Fibroblast of lung (primary cell): ENCODE data around the gene ANO4. TPM values are rescaled to one million over a fixed set of nuclear protein-coding genes. Genes with fewer than 3 reads are reported as not detected.

Experiments used
- DNase-seq, 2 donors: peaks; one replicate each; pipeline versions ENCODE4 v3.0.0 to v3.0.0-alpha.2; 2010; ENCODE audit warnings: low read depth in 2 of 2
- H2AFZ ChIP-seq: 2 replicates; pipeline ENCODE4 v1.5.1; 2012; ENCODE audit warnings: low read length, control low read depth, inconsistent platforms
- H3K27ac ChIP-seq: 2 replicates; pipeline ENCODE4 v1.5.1; 2011; ENCODE audit warnings: low read length, control low read depth; ENCODE audit not compliant: insufficient read depth
- H3K27me3 ChIP-seq: 2 replicates; pipeline ENCODE4 v1.5.1; 2011; ENCODE audit warnings: mild to moderate bottlenecking, low read length; ENCODE audit not compliant: control insufficient read depth, insufficient read depth
- H3K36me3 ChIP-seq: 2 replicates; pipeline ENCODE4 v1.5.1; 2011; ENCODE audit warnings: low read length; ENCODE audit not compliant: control insufficient read depth, insufficient read depth
- H3K4me1 ChIP-seq: 2 replicates; pipeline ENCODE4 v1.5.1; 2011; ENCODE audit warnings: low read length; ENCODE audit not compliant: control insufficient read depth, insufficient read depth; ENCODE audit errors: extremely low read depth
- H3K4me2 ChIP-seq: 2 replicates; pipeline ENCODE4 v1.5.1; 2011; ENCODE audit warnings: low read length, control low read depth; ENCODE audit not compliant: insufficient read depth; ENCODE audit errors: extremely low read depth
- H3K4me3 ChIP-seq, 4 experiments: fragments of 200-600 bp in 1 of 4; sonication (generic) in 1 of 4; replicated peaks in 1 of 4; 2 replicates each; pipeline ENCODE4 v1.5.1; 2011 to 2016; ENCODE audit warnings: low read length in 4 of 4, low read depth in 3 of 4, mild to moderate bottlenecking in 3 of 4, control low read depth in 2 of 4, inconsistent platforms in 1 of 4, mixed read lengths in 1 of 4; ENCODE audit not compliant: insufficient read depth in 1 of 4; ENCODE audit errors: control extremely low read depth in 1 of 4
- H3K79me2 ChIP-seq: 2 replicates; pipeline ENCODE4 v1.5.1; 2012; ENCODE audit warnings: mild to moderate bottlenecking, low read length, inconsistent platforms; ENCODE audit not compliant: control insufficient read depth, insufficient read depth
- H3K9ac ChIP-seq: 2 replicates; pipeline ENCODE4 v1.5.1; 2011; ENCODE audit warnings: mild to moderate bottlenecking, low read length, control low read depth; ENCODE audit not compliant: insufficient read depth
- H3K9me3 ChIP-seq: 2 replicates; pipeline ENCODE4 v1.5.1; 2012; ENCODE audit warnings: low read depth, low read length; ENCODE audit not compliant: control insufficient read depth, insufficient read depth
- H4K20me1 ChIP-seq: 2 replicates; pipeline ENCODE4 v1.5.1; 2011; ENCODE audit warnings: low read length; ENCODE audit not compliant: control insufficient read depth, insufficient read depth; ENCODE audit errors: extremely low read depth
- EZH2 ChIP-seq: IDR thresholded peaks from 2 replicates; pipeline ENCODE4 v1.5.1; 2012; ENCODE audit warnings: low read length, control low read depth, mild to moderate bottlenecking; ENCODE audit errors: missing control alignments
- polyA plus RNA-seq, 2 donors: library from polyadenylated mRNA; depleted of rRNA in 1 of 2; stranded (reverse) in 1 of 2; unstranded in 1 of 2; fragments of >200 nt; gene quantifications; 2 replicates each; pipeline ENCODE4 v1.2.1, GENCODE V29; 2011 to 2012; ENCODE audit warnings: missing spikeins in 1 of 2
- total RNA-seq: library from RNA; depleted of rRNA; stranded (reverse); fragments of >200 nt; gene quantifications from 2 replicates; pipeline ENCODE4 v1.2.1, GENCODE V29; 2014
- TF ChIP-seq, protein P1 (sequence below), 2 donors: IDR thresholded peaks in 1 of 2; conservative IDR thresholded peaks in 1 of 2; 1 replicate in 1 of 2; 2 replicates in 1 of 2; pipeline ENCODE4 v1.5.1; 2011 to 2012; ENCODE audit warnings: low read length in 2 of 2, control low read depth in 1 of 2, inconsistent platforms in 1 of 2, low read depth in 1 of 2, mild to moderate bottlenecking in 1 of 2

ANO4 gene
- total and polyA plus RNA-seq, 2 donors (not counting 1 experiment from before 2014, with no cell fraction given), result 11.7 to 42.3 TPM

- no peak for DNase-seq
- H3K27ac ChIP-seq, result no peak overlapping the region
- H3K9ac ChIP-seq, result no peak overlapping the region
- H3K79me2 ChIP-seq, result no peaks in the 10 kb centered on the region
- no peak overlapping the region for H3K4me2 ChIP-seq
- no peaks in the 10 kb centered on the region for H3K4me1 ChIP-seq
- H2AFZ ChIP-seq, result no peak overlapping the region
- no peaks in the 10 kb centered on the region for H3K9me3 ChIP-seq
- no peak overlapping the region for H3K4me3 ChIP-seq
- H4K20me1 ChIP-seq, result no peaks in the 10 kb centered on the region
- H3K36me3 ChIP-seq, result no peaks in the 10 kb centered on the region
- H3K27me3 ChIP-seq, result no peaks in the 10 kb centered on the region
- TF ChIP-seq EZH2, result no peak
- TF ChIP-seq, protein P1, sequence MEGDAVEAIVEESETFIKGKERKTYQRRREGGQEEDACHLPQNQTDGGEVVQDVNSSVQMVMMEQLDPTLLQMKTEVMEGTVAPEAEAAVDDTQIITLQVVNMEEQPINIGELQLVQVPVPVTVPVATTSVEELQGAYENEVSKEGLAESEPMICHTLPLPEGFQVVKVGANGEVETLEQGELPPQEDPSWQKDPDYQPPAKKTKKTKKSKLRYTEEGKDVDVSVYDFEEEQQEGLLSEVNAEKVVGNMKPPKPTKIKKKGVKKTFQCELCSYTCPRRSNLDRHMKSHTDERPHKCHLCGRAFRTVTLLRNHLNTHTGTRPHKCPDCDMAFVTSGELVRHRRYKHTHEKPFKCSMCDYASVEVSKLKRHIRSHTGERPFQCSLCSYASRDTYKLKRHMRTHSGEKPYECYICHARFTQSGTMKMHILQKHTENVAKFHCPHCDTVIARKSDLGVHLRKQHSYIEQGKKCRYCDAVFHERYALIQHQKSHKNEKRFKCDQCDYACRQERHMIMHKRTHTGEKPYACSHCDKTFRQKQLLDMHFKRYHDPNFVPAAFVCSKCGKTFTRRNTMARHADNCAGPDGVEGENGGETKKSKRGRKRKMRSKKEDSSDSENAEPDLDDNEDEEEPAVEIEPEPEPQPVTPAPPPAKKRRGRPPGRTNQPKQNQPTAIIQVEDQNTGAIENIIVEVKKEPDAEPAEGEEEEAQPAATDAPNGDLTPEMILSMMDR (conservative IDR thresholded peaks at IDR 0.05 in 1 of 2, IDR thresholded peaks at IDR 0.05 in 1 of 2; ENCODE audit: low read depth in 1 of 2, low read length in 2 of 2), result no peak
Measured at GRCh38 chr12:100895192-100895591, 100.6 kb downstream of the ANO4 start.

DNA sequence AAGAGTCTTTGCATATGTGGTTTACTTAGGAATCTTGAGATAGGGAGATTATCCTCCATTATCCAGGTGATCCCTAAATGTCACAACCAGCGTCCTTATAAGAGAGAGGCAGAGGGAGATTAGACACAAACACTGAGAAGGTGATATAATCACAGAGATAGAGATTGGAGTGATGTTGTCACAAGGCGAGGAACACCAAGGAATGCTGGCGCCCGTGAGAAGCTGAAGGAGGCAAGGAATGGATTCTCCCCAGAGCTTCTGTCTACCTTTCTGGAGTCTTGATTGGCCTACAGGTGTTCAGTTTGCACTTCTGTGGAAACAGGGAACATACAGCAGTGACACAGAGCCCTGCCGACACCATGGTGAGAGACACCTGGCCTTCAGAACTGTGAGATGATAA, 101.6 kb downstream of the ANO4 start:
- no peak for DNase-seq
- Histone ChIP-seq H2AFZ (no peak overlapping the region), H3K27me3 (no peaks in the 10 kb centered on the region), H3K4me2 (no peak overlapping the region), H3K9me3 (no peaks in the 10 kb centered on the region), H3K27ac (no peak overlapping the region), H3K4me3 (no peak overlapping the region), H3K4me1 (no peaks in the 10 kb centered on the region), H3K36me3 (no peaks in the 10 kb centered on the region), H3K79me2 (no peaks in the 10 kb centered on the region), H4K20me1 (no peaks in the 10 kb centered on the region), H3K9ac (no peak overlapping the region)
- TF ChIP-seq, protein P1 (conservative IDR thresholded peaks at IDR 0.05 in 1 of 2, IDR thresholded peaks at IDR 0.05 in 1 of 2; ENCODE audit: low read depth in 1 of 2, low read length in 2 of 2), result no peak
- TF ChIP-seq EZH2, result no peak

- Histone ChIP-seq H3K9me3 (no peaks in the 10 kb centered on the region), H4K20me1 (no peaks in the 10 kb centered on the region), H3K27me3 (no peaks in the 10 kb centered on the region), H3K9ac (no peak overlapping the region), H3K27ac (no peak overlapping the region), H3K79me2 (no peaks in the 10 kb centered on the region), H2AFZ (no peak overlapping the region), H3K4me1 (no peaks in the 10 kb centered on the region), H3K4me2 (no peak overlapping the region), H3K36me3 (no peaks in the 10 kb centered on the region), H3K4me3 (no peak overlapping the region)
- DNase-seq, result no peak
- no peak for TF ChIP-seq EZH2
- TF ChIP-seq, protein P1 (conservative IDR thresholded peaks at IDR 0.05 in 1 of 2, IDR thresholded peaks at IDR 0.05 in 1 of 2; ENCODE audit: low read depth in 1 of 2, low read length in 2 of 2), result no peak
Measured at GRCh38 chr12:100897240-100897639, 102.7 kb downstream of the ANO4 start.
